Measurements from ENCODE around the gene PTPRC.

The PTPRC gene

GRCh38 chr1:198725090-198725489, 86.2 kb downstream of the PTPRC start:
- TF ChIP-seq CTCF (conservative IDR thresholded peaks at IDR 0.05; ENCODE audit: low read depth, low read length) = no peak
- H3K4me3 ChIP-seq (ENCODE audit: low read depth, low read length) = no peak overlapping the region
- DNase-seq (ENCODE audit: low read depth) = no peak

GRCh38 chr1:198726455-198726854, 87.6 kb downstream of the PTPRC start:
- peak; percentile 81 for DNase-seq (ENCODE audit: low read depth)
- H3K4me3 ChIP-seq (ENCODE audit: low read depth, low read length) = no peak overlapping the region
- TF ChIP-seq CTCF (conservative IDR thresholded peaks at IDR 0.05; ENCODE audit: low read depth, low read length) = no peak

DNA sequence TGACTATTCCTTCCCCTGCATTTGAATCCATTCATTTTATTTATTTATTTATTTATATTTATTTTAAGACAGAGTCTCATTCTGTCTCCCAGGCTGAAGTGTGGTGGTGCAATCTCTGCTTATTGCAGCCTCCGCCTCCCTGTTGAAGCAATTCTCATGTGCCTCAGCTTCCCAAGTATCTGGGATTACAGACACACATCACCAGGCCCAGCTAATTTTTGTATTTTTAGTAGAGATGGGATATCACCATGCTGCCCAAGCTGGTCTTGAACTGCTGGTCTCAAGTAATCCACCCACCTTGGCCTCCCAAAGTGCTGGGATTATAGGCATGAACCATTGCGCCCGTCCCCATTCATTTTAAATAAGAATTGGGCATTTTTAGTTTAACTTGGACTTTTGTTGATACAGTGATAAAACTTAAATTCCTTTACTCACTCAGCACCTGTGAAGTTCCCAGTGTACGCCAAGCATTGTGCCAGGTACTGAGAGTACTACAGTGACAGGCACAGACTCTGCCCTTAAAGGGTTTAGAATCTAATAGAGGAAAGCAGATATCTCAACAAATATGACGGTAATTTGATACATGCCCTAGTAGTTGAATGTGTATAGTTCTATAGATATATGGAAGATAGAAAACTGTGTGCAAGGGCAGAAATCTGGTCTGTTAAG, 90.5 kb downstream of the PTPRC start:
- no peak for DNase-seq (ENCODE audit: low read depth)
- no peak for TF ChIP-seq CTCF (conservative IDR thresholded peaks at IDR 0.05; ENCODE audit: low read depth, low read length)
- no peak overlapping the region for H3K4me3 ChIP-seq (ENCODE audit: low read depth, low read length)

GRCh38 chr1:198730952-198731351, 92.1 kb downstream of the PTPRC start:
- no peak for TF ChIP-seq CTCF (conservative IDR thresholded peaks at IDR 0.05; ENCODE audit: low read depth, low read length)
- H3K4me3 ChIP-seq (ENCODE audit: low read depth, low read length) = no peak overlapping the region
- no peak for DNase-seq (ENCODE audit: low read depth)

GRCh38 chr1:198734323-198735008, 95.6 kb downstream of the PTPRC start:
- H3K4me3 ChIP-seq (ENCODE audit: low read depth, low read length) = no peak overlapping the region
- TF ChIP-seq CTCF (conservative IDR thresholded peaks at IDR 0.05; ENCODE audit: low read depth, low read length) = no peak
- peak; percentile 15 for DNase-seq (ENCODE audit: low read depth)

GRCh38 chr1:198741744-198742143, 102.9 kb downstream of the PTPRC start:
- no peak overlapping the region for H3K4me3 ChIP-seq (ENCODE audit: low read depth, low read length)
- TF ChIP-seq CTCF (conservative IDR thresholded peaks at IDR 0.05; ENCODE audit: low read depth, low read length) = no peak
- peak; percentile 83 for DNase-seq (ENCODE audit: low read depth)

- no peak for TF ChIP-seq CTCF (conservative IDR thresholded peaks at IDR 0.05; ENCODE audit: low read depth, low read length)
- no peak overlapping the region for H3K4me3 ChIP-seq (ENCODE audit: low read depth, low read length)
- no peak for DNase-seq (ENCODE audit: low read depth)
Measured at GRCh38 chr1:198747127-198747526, 108.3 kb downstream of the PTPRC start.
